ENCODE data around the gene GJD2.
A peak's percentile ranks its signal among the peaks of the same experiment; 100 is the strongest.

The GJD2 gene

DNA sequence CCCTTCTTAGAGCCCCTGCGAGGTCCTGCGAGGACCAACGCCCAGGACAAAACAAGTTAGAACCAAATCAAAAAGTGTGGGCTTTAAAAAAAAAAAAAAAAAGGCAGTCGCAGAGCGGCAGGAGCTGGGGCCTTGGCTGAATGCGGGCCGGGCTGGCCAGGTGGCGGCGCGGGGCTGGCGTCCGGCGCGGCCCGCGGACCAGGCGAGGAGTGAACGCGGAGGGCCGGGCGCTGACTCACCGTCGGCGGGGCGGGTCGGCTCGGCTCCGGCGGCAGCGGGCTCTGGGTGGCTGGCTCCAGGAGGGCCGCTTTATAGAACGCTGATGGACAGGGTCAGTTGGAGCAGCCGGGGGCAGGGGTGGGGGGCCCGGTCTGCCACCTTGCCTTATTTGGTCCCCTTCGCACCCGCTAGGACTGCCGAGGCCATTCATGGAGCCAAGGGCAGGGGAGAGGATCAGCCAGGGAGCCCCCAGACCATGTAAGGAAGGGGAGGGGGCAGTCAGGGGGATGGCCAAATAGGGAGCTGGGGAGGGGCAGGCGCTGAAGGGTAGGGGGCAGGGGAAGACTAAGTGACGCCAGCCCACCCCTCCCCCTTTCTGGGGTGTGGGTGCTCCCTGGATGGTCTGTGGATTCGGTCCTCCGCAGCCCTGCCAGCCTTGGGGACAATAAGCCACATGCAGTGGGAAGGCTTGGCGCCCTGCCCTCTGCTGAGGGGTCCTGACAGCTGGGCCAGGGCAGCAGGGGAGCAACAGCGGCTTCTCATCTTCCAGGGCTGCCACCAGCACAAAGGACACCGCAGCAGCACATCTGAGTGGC, 40.7 kb upstream of the GJD2 start, which contains the start of gene ACTC1:
Gene ACTC1 (minus strand): TSS at position 283 of the 815 bp plus-strand sequence. CDS start 741 bp downstream, outside the sequence.
- DNase-seq (ENCODE audit: extremely low read depth, low read depth), result no peak
- TF ChIP-seq, protein P1, sequence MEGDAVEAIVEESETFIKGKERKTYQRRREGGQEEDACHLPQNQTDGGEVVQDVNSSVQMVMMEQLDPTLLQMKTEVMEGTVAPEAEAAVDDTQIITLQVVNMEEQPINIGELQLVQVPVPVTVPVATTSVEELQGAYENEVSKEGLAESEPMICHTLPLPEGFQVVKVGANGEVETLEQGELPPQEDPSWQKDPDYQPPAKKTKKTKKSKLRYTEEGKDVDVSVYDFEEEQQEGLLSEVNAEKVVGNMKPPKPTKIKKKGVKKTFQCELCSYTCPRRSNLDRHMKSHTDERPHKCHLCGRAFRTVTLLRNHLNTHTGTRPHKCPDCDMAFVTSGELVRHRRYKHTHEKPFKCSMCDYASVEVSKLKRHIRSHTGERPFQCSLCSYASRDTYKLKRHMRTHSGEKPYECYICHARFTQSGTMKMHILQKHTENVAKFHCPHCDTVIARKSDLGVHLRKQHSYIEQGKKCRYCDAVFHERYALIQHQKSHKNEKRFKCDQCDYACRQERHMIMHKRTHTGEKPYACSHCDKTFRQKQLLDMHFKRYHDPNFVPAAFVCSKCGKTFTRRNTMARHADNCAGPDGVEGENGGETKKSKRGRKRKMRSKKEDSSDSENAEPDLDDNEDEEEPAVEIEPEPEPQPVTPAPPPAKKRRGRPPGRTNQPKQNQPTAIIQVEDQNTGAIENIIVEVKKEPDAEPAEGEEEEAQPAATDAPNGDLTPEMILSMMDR (IDR thresholded peaks at IDR 0.05; ENCODE audit: low read depth, low read length, missing control alignments), result no peak
- H3K4me3 ChIP-seq (replicated peaks; ENCODE audit: low read depth, low read length), result 0 out of 2 replicates have a peak within 1 kb of the TSS, but pooled peaks have one; percentile 9

GRCh38 chr15:34794590-34795206, 39.9 kb upstream of the GJD2 start:
- no peak for DNase-seq (ENCODE audit: extremely low read depth, low read depth)
- TF ChIP-seq, protein P1 (IDR thresholded peaks at IDR 0.05; ENCODE audit: low read depth, low read length, missing control alignments), result no peak
- no peak overlapping the region for H3K4me3 ChIP-seq (replicated peaks; ENCODE audit: low read depth, low read length)

- DNase-seq (ENCODE audit: extremely low read depth, low read depth), result no peak
- H3K4me3 ChIP-seq (replicated peaks; ENCODE audit: low read depth, low read length), result no peak overlapping the region
- TF ChIP-seq, protein P1 (IDR thresholded peaks at IDR 0.05; ENCODE audit: low read depth, low read length, missing control alignments), result no peak
Measured at GRCh38 chr15:34793901-34794300, 39.1 kb upstream of the GJD2 start.

GRCh38 chr15:34793071-34793470, 38.3 kb upstream of the GJD2 start:
- no peak for DNase-seq (ENCODE audit: extremely low read depth, low read depth)
- no peak overlapping the region for H3K4me3 ChIP-seq (replicated peaks; ENCODE audit: low read depth, low read length)
- TF ChIP-seq, protein P1 (IDR thresholded peaks at IDR 0.05; ENCODE audit: low read depth, low read length, missing control alignments), result no peak

DNA sequence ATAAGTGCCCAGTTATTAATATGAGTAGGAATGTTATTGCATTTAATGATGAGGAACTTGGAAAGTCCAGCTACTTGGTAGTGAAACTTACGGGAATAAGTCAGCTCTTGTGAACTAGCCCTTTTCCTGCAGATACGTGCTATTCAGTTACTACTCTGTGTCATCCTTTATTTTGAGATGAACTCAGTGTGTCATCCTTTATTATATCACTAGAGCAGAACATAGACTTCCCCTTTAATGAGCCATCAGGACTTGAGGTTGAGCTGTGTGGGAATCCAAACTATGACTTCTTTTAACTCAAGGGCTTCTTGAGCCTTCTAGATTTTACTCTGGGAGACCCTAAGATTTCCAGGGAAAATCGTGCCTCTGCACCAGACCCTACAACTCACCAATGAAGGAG, 36.9 kb upstream of the GJD2 start:
- H3K4me3 ChIP-seq (replicated peaks; ENCODE audit: low read depth, low read length), result no peak overlapping the region
- TF ChIP-seq, protein P1 (IDR thresholded peaks at IDR 0.05; ENCODE audit: low read depth, low read length, missing control alignments), result no peak
- DNase-seq (ENCODE audit: extremely low read depth, low read depth), result no peak

- DNase-seq (ENCODE audit: extremely low read depth, low read depth), result no peak
Measured at GRCh38 chr15:34790121-34790520, 35.3 kb upstream of the GJD2 start.

More at GRCh38 chr15:34790121-34790520, 35.3 kb upstream of the GJD2 start:
- no peak overlapping the region for H3K4me3 ChIP-seq (replicated peaks; ENCODE audit: low read depth, low read length)
- TF ChIP-seq, protein P1 (IDR thresholded peaks at IDR 0.05; ENCODE audit: low read depth, low read length, missing control alignments), result no peak
